SK-N-SH treated with all-trans-retinoic acid at 6 μM for 48 hours (cell line): Measurements from ENCODE around the gene TNIK.

Source experiments
- ATAC-seq: fragments of 200-7000 bp; cut with Tn5 transposase; 3 replicates; pipeline ENCODE4 v1.9.1; 2020; ENCODE audit warnings: mild to moderate bottlenecking, moderate library complexity
- ARNTL ChIP-seq: fragments of 450-650 bp; formaldehyde crosslinking; IDR thresholded peaks from 2 replicates; pipeline ENCODE4 v1.5.0; 2020; ENCODE audit warnings: low read depth, mild to moderate bottlenecking, moderate library complexity, borderline replicate concordance
- BACH2 ChIP-seq: fragments of 250-450 bp; sonication (Bioruptor Pico); IDR thresholded peaks from 2 replicates; pipeline ENCODE4 v1.9.0; 2021; ENCODE audit warnings: mild to moderate bottlenecking, borderline replicate concordance
- CSDC2 ChIP-seq: fragments of 250-450 bp; sonication (Bioruptor Pico); IDR thresholded peaks from 2 replicates; pipeline ENCODE4 v1.5.0; 2020; ENCODE audit warnings: mild to moderate bottlenecking, moderate library complexity
- ESRRG ChIP-seq: fragments of 250-450 bp; sonication (Bioruptor Pico); IDR thresholded peaks from 2 replicates; pipeline ENCODE4 v1.6.1; 2021; ENCODE audit warnings: mild to moderate bottlenecking
- GLIS3 ChIP-seq: fragments of 250-450 bp; sonication (Bioruptor Pico); IDR thresholded peaks from 2 replicates; pipeline ENCODE4 v1.5.0; 2020; ENCODE audit warnings: mild to moderate bottlenecking, moderate library complexity
- ISL1 ChIP-seq: fragments of 250-450 bp; sonication (Bioruptor Pico); IDR thresholded peaks from 2 replicates; pipeline ENCODE4 v2.1.2; 2022; ENCODE audit warnings: mild to moderate bottlenecking, moderate library complexity
- OSR1 ChIP-seq: fragments of 250-450 bp; sonication (Bioruptor Pico); IDR thresholded peaks from 2 replicates; pipeline ENCODE4 v1.8.0; 2022; ENCODE audit warnings: moderate library complexity, mild to moderate bottlenecking, inconsistent platforms
- PPARA ChIP-seq: fragments of 250-450 bp; sonication (Bioruptor Pico); IDR thresholded peaks from 2 replicates; pipeline ENCODE4 v1.5.0; 2020; ENCODE audit warnings: mild to moderate bottlenecking, borderline replicate concordance
- SNAI2 ChIP-seq: fragments of 250-450 bp; sonication (Bioruptor Pico); IDR thresholded peaks from 2 replicates; pipeline ENCODE4 v1.5.0; 2020; ENCODE audit warnings: mild to moderate bottlenecking, moderate library complexity
- TCF4 ChIP-seq: fragments of 250-450 bp; sonication (Bioruptor Pico); IDR thresholded peaks from 2 replicates; pipeline ENCODE4 v1.8.0; 2021; ENCODE audit warnings: mild to moderate bottlenecking, moderate library complexity, borderline replicate concordance
- TOX ChIP-seq: fragments of 250-450 bp; sonication (Bioruptor Pico); IDR thresholded peaks from 2 replicates; pipeline ENCODE4 v1.8.0; 2021; ENCODE audit warnings: mild to moderate bottlenecking, moderate library complexity, borderline replicate concordance
- ZC3H10 ChIP-seq: fragments of 250-450 bp; sonication (Bioruptor Pico); IDR thresholded peaks from 2 replicates; pipeline ENCODE4 v1.5.1; 2021; ENCODE audit warnings: mild to moderate bottlenecking, moderate library complexity
- ZFP3 ChIP-seq: fragments of 250-450 bp; sonication (Bioruptor Pico); IDR thresholded peaks from 2 replicates; pipeline ENCODE4 v1.5.0; 2020; ENCODE audit warnings: mild to moderate bottlenecking, moderate library complexity
- ZFP30 ChIP-seq: fragments of 450-650 bp; formaldehyde crosslinking; IDR thresholded peaks from 2 replicates; pipeline ENCODE4 v1.5.0; 2022; ENCODE audit warnings: mild to moderate bottlenecking, moderate library complexity
- ZNF565 ChIP-seq: fragments of 450-650 bp; formaldehyde crosslinking; conservative IDR thresholded peaks from 2 replicates; pipeline ENCODE4 v1.5.0; 2020; ENCODE audit warnings: low read depth, mild to moderate bottlenecking, moderate library complexity
- ZNF70 ChIP-seq: fragments of 450-650 bp; formaldehyde crosslinking; IDR thresholded peaks from 2 replicates; pipeline ENCODE4 v1.5.0; 2020; ENCODE audit warnings: mild to moderate bottlenecking, moderate library complexity
- ZNF8 ChIP-seq: fragments of 450-650 bp; formaldehyde crosslinking; IDR thresholded peaks from 2 replicates; pipeline ENCODE4 v1.5.0; 2020; ENCODE audit warnings: mild to moderate bottlenecking, moderate library complexity
- TF ChIP-seq, protein P1 (sequence below): fragments of 250-450 bp; sonication (Bioruptor Pico); IDR thresholded peaks from 2 replicates; pipeline ENCODE4 v1.5.1; 2020; ENCODE audit warnings: low read depth, mild to moderate bottlenecking, moderate library complexity
- TF ChIP-seq, protein P2 (sequence below): fragments of 250-450 bp; sonication (Bioruptor Pico); IDR thresholded peaks from 2 replicates; pipeline ENCODE4 v1.5.0; 2020; ENCODE audit warnings: mild to moderate bottlenecking, moderate library complexity
- TF ChIP-seq, protein P3 (sequence below): fragments of 250-450 bp; sonication (Bioruptor Pico); IDR thresholded peaks from 2 replicates; pipeline ENCODE4 v1.8.0; 2020; ENCODE audit warnings: mild to moderate bottlenecking, moderate library complexity, borderline replicate concordance
- TF ChIP-seq, protein P4 (sequence below): fragments of 250-450 bp; sonication (Bioruptor Pico); IDR thresholded peaks from 2 replicates; pipeline ENCODE4 v1.8.0; 2021; ENCODE audit warnings: low read depth, mild to moderate bottlenecking, moderate library complexity, borderline replicate concordance

TNIK gene

DNA sequence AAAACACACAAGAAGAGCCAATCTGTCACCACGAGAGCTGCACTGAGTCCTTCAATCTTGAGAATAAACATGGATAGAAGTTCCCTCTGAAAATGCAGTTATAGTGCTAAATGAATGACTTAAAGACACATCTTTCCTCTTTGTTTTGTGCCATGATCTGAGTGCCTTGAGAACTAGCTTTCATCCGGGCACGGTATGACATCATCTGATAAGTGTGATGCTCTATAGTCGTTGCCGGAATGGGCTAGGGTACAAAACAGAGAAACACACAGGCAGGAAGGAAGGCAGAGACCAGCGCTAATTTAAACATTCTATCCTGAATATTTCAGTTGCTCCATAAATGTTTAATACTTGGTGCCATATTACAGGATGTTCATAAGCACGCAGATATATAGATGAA lies 146.5 kb downstream of the TNIK start:
- TF ChIP-seq, protein P1, sequence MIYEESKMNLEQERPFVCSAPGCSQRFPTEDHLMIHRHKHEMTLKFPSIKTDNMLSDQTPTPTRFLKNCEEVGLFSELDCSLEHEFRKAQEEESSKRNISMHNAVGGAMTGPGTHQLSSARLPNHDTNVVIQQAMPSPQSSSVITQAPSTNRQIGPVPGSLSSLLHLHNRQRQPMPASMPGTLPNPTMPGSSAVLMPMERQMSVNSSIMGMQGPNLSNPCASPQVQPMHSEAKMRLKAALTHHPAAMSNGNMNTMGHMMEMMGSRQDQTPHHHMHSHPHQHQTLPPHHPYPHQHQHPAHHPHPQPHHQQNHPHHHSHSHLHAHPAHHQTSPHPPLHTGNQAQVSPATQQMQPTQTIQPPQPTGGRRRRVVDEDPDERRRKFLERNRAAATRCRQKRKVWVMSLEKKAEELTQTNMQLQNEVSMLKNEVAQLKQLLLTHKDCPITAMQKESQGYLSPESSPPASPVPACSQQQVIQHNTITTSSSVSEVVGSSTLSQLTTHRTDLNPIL (CRISPR knock-in tag) = no peak
- TF ChIP-seq ZFP3 (CRISPR knock-in tag) = no peak
- no peak for TF ChIP-seq ZC3H10 (CRISPR knock-in tag)
- no peak for TF ChIP-seq SNAI2 (CRISPR knock-in tag)
- no peak for TF ChIP-seq CSDC2
- TF ChIP-seq ZNF565 (CRISPR knock-in tag) = no peak
- no peak for TF ChIP-seq ZFP30 (CRISPR knock-in tag)
- no peak for TF ChIP-seq ZNF8
- TF ChIP-seq, protein P2, sequence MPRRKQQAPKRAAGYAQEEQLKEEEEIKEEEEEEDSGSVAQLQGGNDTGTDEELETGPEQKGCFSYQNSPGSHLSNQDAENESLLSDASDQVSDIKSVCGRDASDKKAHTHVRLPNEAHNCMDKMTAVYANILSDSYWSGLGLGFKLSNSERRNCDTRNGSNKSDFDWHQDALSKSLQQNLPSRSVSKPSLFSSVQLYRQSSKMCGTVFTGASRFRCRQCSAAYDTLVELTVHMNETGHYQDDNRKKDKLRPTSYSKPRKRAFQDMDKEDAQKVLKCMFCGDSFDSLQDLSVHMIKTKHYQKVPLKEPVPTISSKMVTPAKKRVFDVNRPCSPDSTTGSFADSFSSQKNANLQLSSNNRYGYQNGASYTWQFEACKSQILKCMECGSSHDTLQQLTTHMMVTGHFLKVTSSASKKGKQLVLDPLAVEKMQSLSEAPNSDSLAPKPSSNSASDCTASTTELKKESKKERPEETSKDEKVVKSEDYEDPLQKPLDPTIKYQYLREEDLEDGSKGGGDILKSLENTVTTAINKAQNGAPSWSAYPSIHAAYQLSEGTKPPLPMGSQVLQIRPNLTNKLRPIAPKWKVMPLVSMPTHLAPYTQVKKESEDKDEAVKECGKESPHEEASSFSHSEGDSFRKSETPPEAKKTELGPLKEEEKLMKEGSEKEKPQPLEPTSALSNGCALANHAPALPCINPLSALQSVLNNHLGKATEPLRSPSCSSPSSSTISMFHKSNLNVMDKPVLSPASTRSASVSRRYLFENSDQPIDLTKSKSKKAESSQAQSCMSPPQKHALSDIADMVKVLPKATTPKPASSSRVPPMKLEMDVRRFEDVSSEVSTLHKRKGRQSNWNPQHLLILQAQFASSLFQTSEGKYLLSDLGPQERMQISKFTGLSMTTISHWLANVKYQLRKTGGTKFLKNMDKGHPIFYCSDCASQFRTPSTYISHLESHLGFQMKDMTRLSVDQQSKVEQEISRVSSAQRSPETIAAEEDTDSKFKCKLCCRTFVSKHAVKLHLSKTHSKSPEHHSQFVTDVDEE (CRISPR knock-in tag) = no peak
- TF ChIP-seq TOX (CRISPR knock-in tag) = no peak
- no peak for TF ChIP-seq ESRRG
- TF ChIP-seq TCF4 (CRISPR knock-in tag) = no peak
- TF ChIP-seq GLIS3 (CRISPR knock-in tag) = no peak
- no peak for TF ChIP-seq ARNTL (CRISPR knock-in tag)
- TF ChIP-seq OSR1 (CRISPR knock-in tag) = no peak
- no peak for TF ChIP-seq ZNF70 (CRISPR knock-in tag)
- no peak for TF ChIP-seq ISL1 (CRISPR knock-in tag)
- no peak for TF ChIP-seq BACH2
- TF ChIP-seq, protein P3, sequence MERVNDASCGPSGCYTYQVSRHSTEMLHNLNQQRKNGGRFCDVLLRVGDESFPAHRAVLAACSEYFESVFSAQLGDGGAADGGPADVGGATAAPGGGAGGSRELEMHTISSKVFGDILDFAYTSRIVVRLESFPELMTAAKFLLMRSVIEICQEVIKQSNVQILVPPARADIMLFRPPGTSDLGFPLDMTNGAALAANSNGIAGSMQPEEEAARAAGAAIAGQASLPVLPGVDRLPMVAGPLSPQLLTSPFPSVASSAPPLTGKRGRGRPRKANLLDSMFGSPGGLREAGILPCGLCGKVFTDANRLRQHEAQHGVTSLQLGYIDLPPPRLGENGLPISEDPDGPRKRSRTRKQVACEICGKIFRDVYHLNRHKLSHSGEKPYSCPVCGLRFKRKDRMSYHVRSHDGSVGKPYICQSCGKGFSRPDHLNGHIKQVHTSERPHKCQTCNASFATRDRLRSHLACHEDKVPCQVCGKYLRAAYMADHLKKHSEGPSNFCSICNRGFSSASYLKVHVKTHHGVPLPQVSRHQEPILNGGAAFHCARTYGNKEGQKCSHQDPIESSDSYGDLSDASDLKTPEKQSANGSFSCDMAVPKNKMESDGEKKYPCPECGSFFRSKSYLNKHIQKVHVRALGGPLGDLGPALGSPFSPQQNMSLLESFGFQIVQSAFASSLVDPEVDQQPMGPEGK = no peak
- ATAC-seq = no peak

DNA sequence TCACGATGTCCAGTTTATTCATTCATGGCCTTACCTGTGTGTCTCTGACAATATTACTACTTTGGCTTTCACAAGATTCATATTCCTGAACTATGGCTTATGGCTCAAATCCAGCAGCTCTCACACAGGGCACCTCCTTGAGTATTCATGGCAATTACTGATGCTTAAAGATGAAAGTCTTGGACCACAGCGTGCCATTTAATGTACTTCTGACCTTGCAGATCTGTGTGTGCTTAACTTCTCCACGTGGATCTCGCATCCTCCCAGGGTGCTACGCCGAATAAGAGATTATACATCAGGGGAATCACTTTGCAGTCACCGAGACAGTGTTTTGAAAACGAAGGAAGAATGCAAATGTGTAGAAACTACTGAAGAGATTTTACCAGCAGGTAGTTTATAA lies 147.5 kb downstream of the TNIK start:
- ATAC-seq = no peak
- no peak for TF ChIP-seq SNAI2 (CRISPR knock-in tag)
- no peak for TF ChIP-seq PPARA (CRISPR knock-in tag)
- TF ChIP-seq ESRRG = no peak

DNA sequence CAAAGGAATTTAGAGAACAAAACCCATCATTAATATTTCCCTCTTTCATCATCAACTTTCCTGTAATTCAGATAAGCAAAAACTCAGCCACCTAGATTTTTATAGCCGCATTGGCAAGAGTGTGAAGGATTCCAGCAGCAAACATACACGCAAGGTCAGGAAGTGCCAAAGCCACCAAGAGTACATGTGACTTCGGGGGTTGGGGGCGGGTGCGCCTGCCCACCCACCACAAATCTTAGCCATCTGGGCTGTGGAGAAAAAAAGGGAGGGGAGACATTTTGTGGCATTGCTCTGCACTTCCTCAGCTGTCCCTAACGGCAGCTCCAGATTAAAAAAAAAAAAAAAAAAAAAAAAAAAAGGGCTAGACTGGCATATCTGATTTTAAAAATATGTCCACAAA lies 148.4 kb downstream of the TNIK start:
- TF ChIP-seq ZNF8 (no peak), GLIS3 (CRISPR knock-in tag) (no peak), ARNTL (CRISPR knock-in tag) (no peak), TCF4 (CRISPR knock-in tag) (no peak)
- TF ChIP-seq, protein P1 (CRISPR knock-in tag) = no peak
- TF ChIP-seq, protein P4, sequence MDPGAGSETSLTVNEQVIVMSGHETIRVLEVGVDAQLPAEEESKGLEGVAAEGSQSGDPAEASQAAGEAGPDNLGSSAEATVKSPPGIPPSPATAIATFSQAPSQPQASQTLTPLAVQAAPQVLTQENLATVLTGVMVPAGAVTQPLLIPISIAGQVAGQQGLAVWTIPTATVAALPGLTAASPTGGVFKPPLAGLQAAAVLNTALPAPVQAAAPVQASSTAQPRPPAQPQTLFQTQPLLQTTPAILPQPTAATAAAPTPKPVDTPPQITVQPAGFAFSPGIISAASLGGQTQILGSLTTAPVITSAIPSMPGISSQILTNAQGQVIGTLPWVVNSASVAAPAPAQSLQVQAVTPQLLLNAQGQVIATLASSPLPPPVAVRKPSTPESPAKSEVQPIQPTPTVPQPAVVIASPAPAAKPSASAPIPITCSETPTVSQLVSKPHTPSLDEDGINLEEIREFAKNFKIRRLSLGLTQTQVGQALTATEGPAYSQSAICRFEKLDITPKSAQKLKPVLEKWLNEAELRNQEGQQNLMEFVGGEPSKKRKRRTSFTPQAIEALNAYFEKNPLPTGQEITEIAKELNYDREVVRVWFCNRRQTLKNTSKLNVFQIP (CRISPR knock-in tag) = no peak
- TF ChIP-seq, all 23 proteins: peak for 0
- no peak for ATAC-seq

DNA sequence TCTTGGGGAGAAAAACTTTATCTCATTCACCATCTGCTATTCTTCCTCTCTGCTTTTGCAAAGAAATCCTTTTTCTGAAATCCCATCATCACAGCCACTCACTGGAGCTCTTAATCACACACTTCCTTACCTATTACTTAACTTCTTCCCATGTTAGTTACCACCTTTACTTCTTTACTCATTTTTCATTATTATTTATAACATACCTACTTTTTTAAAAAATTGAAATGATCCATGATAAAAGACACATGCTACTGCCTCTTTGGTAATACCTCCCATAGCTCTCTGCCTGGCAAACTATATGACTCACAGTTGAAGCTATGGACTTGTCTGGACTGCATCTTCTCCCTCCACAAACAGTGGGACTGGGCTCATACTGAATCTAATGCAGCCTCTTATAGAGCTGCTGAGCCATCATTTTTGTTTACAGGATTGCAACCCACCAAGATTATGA lies 150.3 kb downstream of the TNIK start:
- no peak for TF ChIP-seq OSR1 (CRISPR knock-in tag)
- TF ChIP-seq ZC3H10 (CRISPR knock-in tag) = no peak
- TF ChIP-seq ISL1 (CRISPR knock-in tag) = 0 out of 2 replicates have a peak, but pooled peaks have one; percentile 29
- no peak for TF ChIP-seq ZFP3 (CRISPR knock-in tag)
- TF ChIP-seq, all 23 proteins: peak for 1
- ATAC-seq = peak; percentile 93
